BJ (cell line): ENCODE data around the gene CCDC63. TPM values are rescaled to one million over a fixed set of nuclear protein-coding genes. Genes with fewer than 3 reads are reported as not detected.

Experiments used
- CTCF ChIA-PET: fragments of 350-600 bp; formaldehyde crosslinking; extraction: SDS; loops from one replicate; lab custom pipeline; 2021; ENCODE audit warnings: antibody characterized with exemption, inconsistent platforms; lab: Yijun Ruan, JAX
- POLR2A ChIA-PET: fragments of 300-600 bp; sonication (Branson Sonifier 250); formaldehyde crosslinking; extraction: SDS; loops from one replicate; lab custom pipeline; 2021; ENCODE audit warnings: antibody characterized with exemption; lab: Charles Lee
- DNase-seq: peaks from one replicate; pipeline ENCODE4 v3.0.0-alpha.2; 2011; ENCODE audit warnings: low read depth
- H3K27me3 ChIP-seq: 2 replicates; pipeline ENCODE4 v1.6.0; 2011; ENCODE audit warnings: low read length; ENCODE audit not compliant: control insufficient read depth, insufficient read depth
- H3K36me3 ChIP-seq: 2 replicates; pipeline ENCODE4 v1.5.1; 2011; ENCODE audit warnings: low read length; ENCODE audit not compliant: control insufficient read depth, insufficient read depth
- H3K4me3 ChIP-seq: 2 replicates; pipeline ENCODE4 v1.5.1; 2011; ENCODE audit warnings: low read depth, mild to moderate bottlenecking, control low read depth, low read length
- polyA plus RNA-seq: library from polyadenylated mRNA; depleted of rRNA; stranded (reverse); fragments of >200 nt; gene quantifications from 2 replicates; pipeline ENCODE4 v1.2.3, GENCODE V29; 2011
- TF ChIP-seq, protein P1 (sequence below): IDR thresholded peaks from 2 replicates; pipeline ENCODE4 v1.5.1; 2011; ENCODE audit warnings: low read depth, mild to moderate bottlenecking, control low read depth, inconsistent platforms, low read length, moderate library complexity; ENCODE audit not compliant: insufficient read depth

Gene CCDC63
- polyA plus RNA-seq, 1 experiment = not detected

DNA sequence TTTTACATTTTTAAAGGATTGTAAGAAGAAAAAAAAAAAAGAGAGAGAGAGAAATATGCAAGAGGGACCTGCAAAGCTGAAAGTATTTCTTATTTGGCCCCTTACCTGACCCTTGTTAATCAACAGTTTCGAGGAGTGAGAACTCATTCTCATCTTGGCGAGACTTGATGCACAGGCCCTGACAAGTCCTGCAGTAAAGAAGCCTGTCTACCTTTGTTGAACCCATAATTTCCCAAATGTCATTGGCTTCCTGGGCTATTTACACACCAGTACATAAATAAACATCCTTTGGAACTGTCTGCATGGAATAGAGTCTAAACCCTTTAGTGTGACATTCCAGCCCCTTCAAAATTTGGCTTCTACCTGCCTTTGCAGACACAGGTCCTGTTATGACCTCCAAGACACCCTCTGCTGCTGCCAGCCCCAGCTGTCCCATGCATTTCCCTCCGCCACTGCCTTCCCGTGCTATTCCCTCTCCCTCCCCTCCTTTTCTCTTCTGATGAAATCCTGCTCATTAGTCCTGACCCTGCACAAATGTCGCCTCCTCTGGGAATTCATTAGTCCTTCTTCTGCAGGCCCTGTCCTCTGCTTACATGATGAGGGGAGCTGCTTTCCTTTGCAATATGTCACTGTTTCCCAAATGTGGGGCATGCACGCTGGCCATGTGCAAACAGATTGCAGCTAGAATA, 38.5 kb downstream of the CCDC63 start:
- CTCF ChIA-PET = interaction anchor here (0.7 to 1.1 kb wide), 3 partner anchors 8 to 434 kb away, joined by 3 to 4 read pairs (median 3); no protein-coding TSS in a partner anchor
- Histone ChIP-seq H3K4me3 (no peak overlapping the region), H3K36me3 (no peaks in the 10 kb centered on the region), H3K27me3 (no peaks in the 10 kb centered on the region)
- POLR2A ChIA-PET = no interaction called here
- TF ChIP-seq, protein P1, sequence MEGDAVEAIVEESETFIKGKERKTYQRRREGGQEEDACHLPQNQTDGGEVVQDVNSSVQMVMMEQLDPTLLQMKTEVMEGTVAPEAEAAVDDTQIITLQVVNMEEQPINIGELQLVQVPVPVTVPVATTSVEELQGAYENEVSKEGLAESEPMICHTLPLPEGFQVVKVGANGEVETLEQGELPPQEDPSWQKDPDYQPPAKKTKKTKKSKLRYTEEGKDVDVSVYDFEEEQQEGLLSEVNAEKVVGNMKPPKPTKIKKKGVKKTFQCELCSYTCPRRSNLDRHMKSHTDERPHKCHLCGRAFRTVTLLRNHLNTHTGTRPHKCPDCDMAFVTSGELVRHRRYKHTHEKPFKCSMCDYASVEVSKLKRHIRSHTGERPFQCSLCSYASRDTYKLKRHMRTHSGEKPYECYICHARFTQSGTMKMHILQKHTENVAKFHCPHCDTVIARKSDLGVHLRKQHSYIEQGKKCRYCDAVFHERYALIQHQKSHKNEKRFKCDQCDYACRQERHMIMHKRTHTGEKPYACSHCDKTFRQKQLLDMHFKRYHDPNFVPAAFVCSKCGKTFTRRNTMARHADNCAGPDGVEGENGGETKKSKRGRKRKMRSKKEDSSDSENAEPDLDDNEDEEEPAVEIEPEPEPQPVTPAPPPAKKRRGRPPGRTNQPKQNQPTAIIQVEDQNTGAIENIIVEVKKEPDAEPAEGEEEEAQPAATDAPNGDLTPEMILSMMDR = no peak
- DNase-seq = no peak

DNA sequence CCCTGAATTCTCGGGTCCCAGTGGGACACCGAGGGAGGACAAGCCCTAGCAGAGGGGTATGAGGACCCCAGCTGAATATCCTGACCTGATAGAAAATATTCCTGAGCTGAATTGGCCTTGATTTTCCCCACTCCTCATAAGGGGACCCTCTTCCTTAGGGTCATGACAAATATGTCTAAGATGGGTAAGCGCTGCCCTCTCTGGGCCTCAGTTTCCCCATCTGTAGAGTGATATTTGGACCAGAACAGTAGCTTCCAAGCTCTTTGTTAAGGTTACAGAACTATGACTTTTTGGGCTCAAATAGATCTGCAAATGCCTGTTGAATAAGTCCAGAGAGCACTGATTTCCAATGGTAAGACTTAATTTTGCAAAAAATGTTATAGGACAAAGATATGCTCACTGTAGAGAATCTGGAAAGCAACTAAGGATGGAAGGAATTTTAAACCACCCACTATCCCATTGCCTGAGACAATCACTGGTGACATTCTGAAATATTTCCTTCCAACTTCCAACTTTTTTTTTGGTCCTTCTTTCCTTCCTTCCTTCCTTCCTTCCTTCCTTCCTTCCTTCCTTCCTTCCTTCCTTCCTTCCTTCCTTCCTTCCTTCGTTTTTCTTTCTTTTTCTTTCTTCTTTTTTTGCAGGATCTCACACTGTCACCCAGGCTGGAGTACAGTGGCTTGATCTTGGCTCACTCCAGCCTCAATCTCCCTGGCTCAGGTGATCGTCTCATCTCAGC, 41.6 kb downstream of the CCDC63 start:
- DNase-seq = no peak
- no peaks in the 10 kb centered on the region for H3K36me3 ChIP-seq
- ChIA-PET CTCF (interaction anchor here (0.6 to 3.1 kb wide), 22 partner anchors 10 to 442 kb away, joined by 3 to 16 read pairs (median 4); partner anchors contain the start of genes ARPC3, CCDC63, FAM216A and TCTN1), POLR2A (no interaction called here)
- H3K4me3 ChIP-seq = no peak overlapping the region
- no peaks in the 10 kb centered on the region for H3K27me3 ChIP-seq
- TF ChIP-seq, protein P1 = no peak

DNA sequence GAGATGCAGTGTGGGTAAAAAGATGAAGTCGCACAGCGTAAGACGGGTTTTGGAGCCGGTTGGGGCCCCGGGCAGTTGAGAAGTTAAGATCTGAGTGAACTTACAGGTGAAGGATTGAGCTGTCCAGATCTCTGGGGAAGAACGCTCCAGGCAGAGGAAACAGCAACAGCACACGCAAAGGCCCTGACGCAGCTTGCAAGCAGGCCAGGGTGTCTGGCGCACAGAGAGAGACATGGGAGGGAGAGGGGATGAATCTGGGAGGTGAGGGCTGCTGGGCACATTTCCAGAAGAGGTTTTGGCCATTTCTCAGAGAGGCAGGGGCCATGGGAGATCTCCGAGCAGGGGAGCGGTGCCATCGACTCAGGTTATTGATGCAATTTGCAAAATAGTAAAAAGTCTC, 42.6 kb downstream of the CCDC63 start:
- Histone ChIP-seq H3K4me3 (no peak overlapping the region), H3K36me3 (no peaks in the 10 kb centered on the region), H3K27me3 (no peaks in the 10 kb centered on the region)
- ChIA-PET POLR2A (no interaction called here), CTCF (interaction anchor here (1.3 to 3.1 kb wide), 2 partner anchors 21 to 439 kb away, joined by 5 to 16 read pairs; partner anchors contain the start of gene ARPC3)
- TF ChIP-seq, protein P1 = no peak
- no peak for DNase-seq

DNA sequence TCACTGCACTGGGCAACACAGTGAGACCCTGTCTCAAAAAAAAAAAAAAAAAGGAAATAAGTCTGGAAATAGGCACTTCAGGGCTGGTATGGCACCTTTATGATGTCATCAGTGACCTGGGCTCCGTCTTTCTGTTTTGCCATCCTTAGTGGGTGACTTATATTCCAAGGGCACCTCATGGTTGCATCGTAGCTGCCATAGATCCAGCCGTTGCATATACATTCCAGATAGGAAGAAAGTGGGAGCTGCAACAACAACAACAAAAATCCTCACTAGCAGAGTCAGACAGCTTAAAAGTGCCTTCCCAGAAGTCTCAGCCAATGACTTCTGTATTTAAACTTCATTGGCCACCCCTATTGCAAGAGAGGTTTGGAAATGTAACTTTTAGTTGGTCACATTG, 47.2 kb downstream of the CCDC63 start:
- DNase-seq = no peak
- POLR2A ChIA-PET = no interaction called here
- TF ChIP-seq, protein P1 = no peak
- H3K36me3 ChIP-seq = no peaks in the 10 kb centered on the region
- no peak overlapping the region for H3K4me3 ChIP-seq
- CTCF ChIA-PET = interaction anchor here (0.6 to 3.7 kb wide), 11 partner anchors 9 to 1834 kb away, joined by 3 to 26 read pairs (median 3); partner anchors contain the start of gene FAM216A
- no peaks in the 10 kb centered on the region for H3K27me3 ChIP-seq

DNA sequence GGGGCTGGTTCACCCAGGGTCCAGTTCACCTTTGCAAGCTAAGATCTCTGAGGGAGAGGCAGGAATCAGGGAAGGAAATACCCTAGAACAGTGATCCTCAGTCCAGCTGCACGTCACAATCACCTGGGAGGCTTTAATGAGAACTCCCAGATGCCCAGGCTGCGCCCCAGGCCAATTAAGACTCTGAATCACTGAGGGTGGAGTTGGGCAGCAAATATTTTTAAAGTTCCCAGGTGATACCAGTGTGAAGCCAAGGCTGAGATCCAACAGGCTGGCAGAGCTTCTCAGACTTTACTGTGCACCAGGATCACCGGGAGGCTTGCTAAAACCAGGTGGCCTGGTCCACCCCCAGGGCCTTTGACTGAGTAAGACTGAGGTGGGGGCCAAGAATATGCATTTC, 49.8 kb downstream of the CCDC63 start:
- TF ChIP-seq, protein P1 = no peak
- POLR2A ChIA-PET = no interaction called here
- no peaks in the 10 kb centered on the region for H3K27me3 ChIP-seq
- no peak for DNase-seq
- CTCF ChIA-PET = interaction anchor here (1.3 kb wide), 1 partner anchor 426 kb away, joined by 3 read pairs; no protein-coding TSS in a partner anchor
- H3K4me3 ChIP-seq = no peak overlapping the region
- H3K36me3 ChIP-seq = no peaks in the 10 kb centered on the region
